ENCODE data around the gene CASKIN1. TPM values are rescaled to one million over a fixed set of nuclear protein-coding genes. Genes with fewer than 3 reads are reported as not detected.

Gene CASKIN1
- total and polyA plus RNA-seq, 4 donors: 0.13 to 0.28 (median 0.15) TPM; not detected in 1

DNA sequence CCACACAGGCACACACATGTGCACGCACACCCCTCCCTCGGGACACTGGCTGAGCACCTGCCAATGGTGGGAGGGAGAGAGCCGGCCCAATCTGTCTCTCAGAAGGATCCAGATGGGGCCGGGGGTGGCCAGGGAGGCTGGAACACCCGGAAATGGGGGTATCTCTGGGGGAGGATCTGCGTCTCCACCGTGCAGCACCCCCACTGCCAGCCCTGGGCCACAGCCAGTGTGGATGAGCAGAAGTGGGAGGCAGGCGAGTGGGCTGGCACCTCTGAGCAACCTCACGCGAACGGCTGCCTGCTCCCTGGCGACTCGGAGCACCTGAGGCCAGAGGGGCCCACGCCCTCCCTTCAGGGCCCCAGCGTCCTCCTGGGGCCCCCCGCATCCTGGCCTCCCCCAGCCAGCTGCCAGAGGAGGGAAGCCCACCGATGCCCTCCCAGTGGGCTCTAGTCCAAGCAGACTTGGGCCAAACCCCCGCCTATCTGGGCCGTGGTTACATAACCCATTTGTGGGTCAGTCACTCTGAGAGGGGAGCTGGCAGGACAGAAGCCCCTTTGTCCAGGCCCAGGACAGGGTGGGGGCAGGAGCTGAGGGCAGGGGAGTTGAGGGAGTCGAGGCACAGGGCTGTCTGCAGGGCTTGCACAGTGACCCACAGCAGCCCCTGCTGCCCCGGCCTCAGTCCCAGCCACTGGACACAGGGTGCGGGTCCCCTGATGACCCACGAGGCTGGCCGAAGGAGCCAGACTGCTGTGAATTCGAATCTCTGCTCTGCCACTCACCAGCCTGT, 5.6 kb downstream of the CASKIN1 start:
- ATAC-seq (ENCODE audit: low FRiP score) (no peak), DNase-seq (no peak)
- intact Hi-C loops (cut with DNase I): no loop called here
- H3K36me3 ChIP-seq (ENCODE audit: control insufficient read depth in 1 of 2, insufficient read depth in 2 of 2, low read length in 1 of 2): no peaks in the 10 kb centered on the region
- no peaks in the 10 kb centered on the region for H3K4me1 ChIP-seq (ENCODE audit: control insufficient read depth in 1 of 2, insufficient read depth in 2 of 2, low read length in 2 of 2)
- no peaks in the 10 kb centered on the region for H3K9me3 ChIP-seq (ENCODE audit: control insufficient read depth, low read length)
- no peaks in the 10 kb centered on the region for H3K27me3 ChIP-seq (ENCODE audit: control insufficient read depth in 1 of 2, insufficient read depth in 2 of 2, low read length in 1 of 2)
- no peak overlapping the region for H3K4me3 ChIP-seq (ENCODE audit: low read length in 2 of 2)
- H3K27ac ChIP-seq (ENCODE audit: low read depth in 1 of 2, low read length in 2 of 2): no peak overlapping the region
- 67 to 76% methylated on average over 24 to 25 of the region's 25 CpGs for WGBS, 2 donors

DNA sequence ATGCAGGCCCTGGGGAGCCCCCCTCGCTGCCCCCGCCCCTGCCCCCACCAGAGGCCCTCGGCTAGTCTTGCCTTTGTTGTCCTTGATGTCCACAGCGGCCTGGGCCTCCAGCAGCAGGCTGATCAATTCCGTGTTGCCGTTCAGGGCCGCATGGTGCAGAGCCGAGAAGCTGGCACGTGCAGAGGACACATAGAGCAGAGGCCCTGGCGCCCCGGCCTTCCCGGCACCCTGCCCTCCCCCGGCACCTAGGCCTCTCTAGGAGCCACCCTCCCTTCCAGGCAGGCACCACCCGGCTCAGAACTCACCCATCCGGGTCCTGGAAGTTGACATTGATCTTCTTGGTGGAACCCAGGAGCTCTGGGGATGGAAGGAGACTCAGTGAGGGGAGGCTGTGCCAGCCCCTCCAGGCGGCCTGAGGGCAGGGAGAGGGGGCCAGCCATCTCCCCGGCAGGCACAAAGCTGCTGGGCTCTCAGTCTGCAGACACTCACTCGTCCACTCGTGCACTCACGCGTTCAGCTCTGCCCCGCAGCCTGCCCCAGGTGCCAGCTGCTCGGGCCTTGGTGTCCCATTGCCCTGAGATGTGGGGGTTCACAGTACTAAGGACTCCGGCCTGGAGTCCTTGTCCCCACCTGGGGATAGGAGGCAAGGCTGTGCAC, 6.3 kb downstream of the CASKIN1 start:
- ATAC-seq (ENCODE audit: low FRiP score) (no peak), DNase-seq (no peak)
- Histone ChIP-seq H3K4me3 (ENCODE audit: low read length in 2 of 2) (no peak overlapping the region), H3K4me1 (ENCODE audit: control insufficient read depth in 1 of 2, insufficient read depth in 2 of 2, low read length in 2 of 2) (no peaks in the 10 kb centered on the region), H3K9me3 (ENCODE audit: control insufficient read depth, low read length) (no peaks in the 10 kb centered on the region), H3K36me3 (ENCODE audit: control insufficient read depth in 1 of 2, insufficient read depth in 2 of 2, low read length in 1 of 2) (no peaks in the 10 kb centered on the region), H3K27ac (ENCODE audit: low read depth in 1 of 2, low read length in 2 of 2) (no peak overlapping the region), H3K27me3 (ENCODE audit: control insufficient read depth in 1 of 2, insufficient read depth in 2 of 2, low read length in 1 of 2) (no peaks in the 10 kb centered on the region)
- intact Hi-C loops (cut with DNase I): no loop called here
- WGBS, 2 donors: 78 to 81% methylated on average over 24 of the region's 24 CpGs

DNA sequence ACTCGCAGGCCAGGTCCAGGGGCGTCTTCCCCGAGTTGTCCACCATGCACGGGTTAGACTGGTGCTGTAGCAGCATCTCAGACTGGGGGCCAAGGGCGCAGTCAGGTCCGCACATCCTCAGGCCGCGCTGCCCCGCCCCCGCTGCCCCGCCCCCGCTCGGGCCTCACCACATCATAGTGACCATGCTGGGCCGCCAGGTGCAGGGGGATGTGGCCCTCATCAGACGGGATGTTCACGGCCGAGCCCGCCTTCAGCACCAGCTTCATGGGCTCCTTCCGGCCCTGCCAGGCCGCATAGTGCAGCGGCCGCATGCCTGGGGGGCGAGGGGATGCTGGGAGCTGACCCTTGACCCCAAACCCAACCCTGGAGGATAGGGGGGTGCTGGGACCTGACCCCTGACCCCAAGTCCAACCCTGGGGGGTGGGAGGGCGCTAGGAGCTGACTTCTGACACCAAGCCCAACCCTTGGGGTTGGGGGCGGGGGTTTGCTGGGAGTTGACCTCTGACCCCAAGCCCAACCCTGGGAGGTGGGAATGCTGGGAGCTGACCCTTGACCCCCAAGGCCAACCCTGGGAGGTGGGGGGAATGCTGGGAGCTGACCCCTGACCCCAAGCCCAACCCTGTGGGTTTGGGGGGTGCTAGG, 7.0 kb downstream of the CASKIN1 start:
- intact Hi-C loops (cut with DNase I): no loop called here
- H3K27me3 ChIP-seq (ENCODE audit: control insufficient read depth in 1 of 2, insufficient read depth in 2 of 2, low read length in 1 of 2): no peaks in the 10 kb centered on the region
- ATAC-seq (ENCODE audit: low FRiP score): no peak
- no peak for DNase-seq
- H3K4me1 ChIP-seq (ENCODE audit: control insufficient read depth in 1 of 2, insufficient read depth in 2 of 2, low read length in 2 of 2): no peaks in the 10 kb centered on the region
- H3K4me3 ChIP-seq (ENCODE audit: low read length in 2 of 2): no peak overlapping the region
- no peak overlapping the region for H3K27ac ChIP-seq (ENCODE audit: low read depth in 1 of 2, low read length in 2 of 2)
- 86 to 88% methylated on average over 25 of the region's 25 CpGs for WGBS, 2 donors
- H3K36me3 ChIP-seq (ENCODE audit: control insufficient read depth in 1 of 2, insufficient read depth in 2 of 2, low read length in 1 of 2): no peaks in the 10 kb centered on the region
- no peaks in the 10 kb centered on the region for H3K9me3 ChIP-seq (ENCODE audit: control insufficient read depth, low read length)

DNA sequence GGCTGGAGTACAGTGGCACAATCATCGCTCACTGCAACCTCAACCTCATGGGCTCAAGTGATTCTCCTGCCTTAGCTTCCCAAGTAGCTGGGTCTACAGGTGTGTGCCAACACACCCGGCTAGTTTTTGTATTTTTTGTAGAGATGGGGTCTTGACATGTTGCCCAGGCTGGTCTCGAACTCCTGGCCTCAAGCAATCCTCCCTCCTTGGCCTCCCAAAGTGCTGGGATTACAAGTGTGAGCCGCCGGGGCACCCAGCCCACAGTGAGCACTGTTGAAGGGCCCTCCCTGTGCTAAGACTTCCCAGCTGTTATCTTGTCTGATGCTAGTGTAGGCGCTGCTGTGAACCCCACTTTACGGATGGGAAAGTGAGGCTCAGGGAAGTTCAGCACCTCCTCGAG, 8.0 kb downstream of the CASKIN1 start:
- Histone ChIP-seq H3K4me1 (ENCODE audit: control insufficient read depth in 1 of 2, insufficient read depth in 2 of 2, low read length in 2 of 2) (no peaks in the 10 kb centered on the region), H3K27ac (ENCODE audit: low read depth in 1 of 2, low read length in 2 of 2) (no peak overlapping the region), H3K27me3 (ENCODE audit: control insufficient read depth in 1 of 2, insufficient read depth in 2 of 2, low read length in 1 of 2) (no peaks in the 10 kb centered on the region), H3K4me3 (ENCODE audit: low read length in 2 of 2) (no peak overlapping the region), H3K9me3 (ENCODE audit: control insufficient read depth, low read length) (no peaks in the 10 kb centered on the region), H3K36me3 (ENCODE audit: control insufficient read depth in 1 of 2, insufficient read depth in 2 of 2, low read length in 1 of 2) (no peaks in the 10 kb centered on the region)
- ATAC-seq (ENCODE audit: low FRiP score): no peak
- intact Hi-C loops (cut with DNase I): no loop called here
- no peak for DNase-seq
- 91 to 94% methylated on average over 8 of the region's 8 CpGs for WGBS, 2 donors

DNA sequence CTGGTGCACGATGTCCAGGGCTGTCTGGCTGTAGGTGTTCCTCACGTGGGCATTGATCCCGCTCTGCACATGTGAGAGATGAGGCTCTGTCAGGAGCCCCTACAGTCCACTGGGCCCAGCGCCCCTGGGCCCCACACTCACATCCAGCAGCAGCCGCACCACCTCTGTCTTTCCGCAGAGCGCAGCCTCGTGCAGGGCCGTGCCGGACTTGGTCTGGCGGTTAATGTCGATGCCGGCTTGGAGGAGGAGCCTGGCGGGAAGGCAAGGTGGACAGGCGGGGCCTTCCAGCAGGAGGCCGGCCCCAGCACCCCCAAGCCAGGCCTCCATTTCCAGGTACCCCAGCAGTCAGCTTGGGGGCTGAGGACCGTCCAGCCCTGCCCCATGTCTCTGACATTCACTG, 9.2 kb downstream of the CASKIN1 start:
- intact Hi-C loops (cut with DNase I): no loop called here
- no peak overlapping the region for H3K27ac ChIP-seq (ENCODE audit: low read depth in 1 of 2, low read length in 2 of 2)
- 82 to 83% methylated on average over 17 of the region's 17 CpGs for WGBS, 2 donors

DNA sequence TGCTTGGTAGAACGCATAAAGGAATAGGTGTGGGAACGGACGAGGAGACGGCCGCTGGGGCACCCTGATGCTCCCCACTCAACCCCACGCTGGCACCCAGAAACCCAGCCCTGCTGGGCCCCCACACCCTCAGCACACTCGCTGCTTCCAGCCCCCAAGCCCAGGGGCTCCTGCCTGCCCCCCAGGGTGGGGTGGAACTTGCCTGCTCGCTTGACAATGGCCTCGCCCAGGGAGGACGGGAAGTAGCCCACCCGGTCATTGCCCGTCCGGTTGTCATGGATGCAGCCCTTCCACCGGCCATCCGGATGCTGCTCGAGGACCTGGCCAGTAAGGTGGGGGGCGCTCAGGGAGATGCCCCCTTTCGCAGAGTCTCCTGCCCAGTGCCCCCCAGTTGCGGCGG, 9.9 kb downstream of the CASKIN1 start:
- Histone ChIP-seq H3K36me3 (ENCODE audit: control insufficient read depth in 1 of 2, insufficient read depth in 2 of 2, low read length in 1 of 2) (no peaks in the 10 kb centered on the region), H3K27me3 (ENCODE audit: control insufficient read depth in 1 of 2, insufficient read depth in 2 of 2, low read length in 1 of 2) (no peaks in the 10 kb centered on the region), H3K9me3 (ENCODE audit: control insufficient read depth, low read length) (no peaks in the 10 kb centered on the region), H3K27ac (ENCODE audit: low read depth in 1 of 2, low read length in 2 of 2) (no peak overlapping the region), H3K4me3 (ENCODE audit: low read length in 2 of 2) (no peak overlapping the region), H3K4me1 (ENCODE audit: control insufficient read depth in 1 of 2, insufficient read depth in 2 of 2, low read length in 2 of 2) (no peaks in the 10 kb centered on the region)
- intact Hi-C loops (cut with DNase I): no loop called here
- ATAC-seq (ENCODE audit: low FRiP score) (no peak), DNase-seq (no peak)
- WGBS, 2 donors: 90 to 91% methylated on average over 19 to 20 of the region's 20 CpGs

More for the DNA sequence above, 9.2 kb downstream of the CASKIN1 start:
- Histone ChIP-seq H3K27me3 (ENCODE audit: control insufficient read depth in 1 of 2, insufficient read depth in 2 of 2, low read length in 1 of 2) (no peaks in the 10 kb centered on the region), H3K4me3 (ENCODE audit: low read length in 2 of 2) (no peak overlapping the region), H3K36me3 (ENCODE audit: control insufficient read depth in 1 of 2, insufficient read depth in 2 of 2, low read length in 1 of 2) (no peaks in the 10 kb centered on the region), H3K4me1 (ENCODE audit: control insufficient read depth in 1 of 2, insufficient read depth in 2 of 2, low read length in 2 of 2) (no peaks in the 10 kb centered on the region), H3K9me3 (ENCODE audit: control insufficient read depth, low read length) (no peaks in the 10 kb centered on the region)
- ATAC-seq (ENCODE audit: low FRiP score) (no peak), DNase-seq (no peak)

DNA sequence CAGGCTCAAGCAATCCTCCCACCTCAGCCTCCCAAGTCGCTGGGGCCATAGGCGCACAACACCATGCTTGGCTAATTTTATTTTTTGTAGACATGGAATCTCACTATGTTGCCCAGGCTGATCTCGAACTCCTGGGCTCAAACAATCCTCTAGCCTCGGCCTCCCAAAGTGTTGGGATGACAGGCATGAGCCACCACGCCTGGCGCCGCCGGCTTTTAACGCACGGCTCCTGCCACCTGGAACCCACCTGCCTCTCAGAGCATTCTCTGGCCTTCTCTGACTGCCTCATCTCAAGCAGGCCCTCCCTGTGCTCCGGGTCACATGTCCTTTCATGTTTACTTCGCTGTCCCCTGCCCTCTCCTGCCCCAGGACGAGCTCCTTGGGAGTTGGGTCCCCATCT, 10.3 kb downstream of the CASKIN1 start:
- 86 to 88% methylated on average over 13 of the region's 13 CpGs for WGBS, 2 donors
- intact Hi-C loops (cut with DNase I): no loop called here
- ATAC-seq (ENCODE audit: low FRiP score) (no peak), DNase-seq (no peak)
- Histone ChIP-seq H3K4me1 (ENCODE audit: control insufficient read depth in 1 of 2, insufficient read depth in 2 of 2, low read length in 2 of 2) (no peaks in the 10 kb centered on the region), H3K36me3 (ENCODE audit: control insufficient read depth in 1 of 2, insufficient read depth in 2 of 2, low read length in 1 of 2) (no peaks in the 10 kb centered on the region), H3K27me3 (ENCODE audit: control insufficient read depth in 1 of 2, insufficient read depth in 2 of 2, low read length in 1 of 2) (no peaks in the 10 kb centered on the region), H3K9me3 (ENCODE audit: control insufficient read depth, low read length) (no peaks in the 10 kb centered on the region), H3K4me3 (ENCODE audit: low read length in 2 of 2) (no peak overlapping the region), H3K27ac (ENCODE audit: low read depth in 1 of 2, low read length in 2 of 2) (no peak overlapping the region)

DNA sequence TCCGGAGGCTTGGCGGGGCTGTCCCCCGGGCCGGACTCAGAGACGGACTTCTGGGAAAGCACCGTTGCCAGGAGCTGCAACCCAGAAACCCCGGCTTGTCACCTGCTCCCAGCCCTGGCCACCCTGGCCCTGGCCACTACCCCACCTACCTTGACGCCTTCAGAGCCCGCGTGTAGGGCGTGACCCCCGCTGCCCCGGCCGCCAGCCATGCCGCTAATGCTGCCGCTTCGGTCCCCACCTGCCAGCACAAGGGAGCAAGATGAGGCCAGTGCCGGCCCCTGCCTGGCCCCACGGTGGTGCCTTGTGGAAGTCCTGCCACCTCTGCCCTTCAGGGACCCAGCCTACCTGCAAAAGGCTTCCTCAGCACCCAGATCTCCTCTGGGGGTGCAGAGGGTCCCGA, 11.4 kb downstream of the CASKIN1 start:
- H3K27me3 ChIP-seq (ENCODE audit: control insufficient read depth in 1 of 2, insufficient read depth in 2 of 2, low read length in 1 of 2): no peaks in the 10 kb centered on the region
- no peak overlapping the region for H3K27ac ChIP-seq (ENCODE audit: low read depth in 1 of 2, low read length in 2 of 2)
- intact Hi-C loops (cut with DNase I): no loop called here
- H3K4me1 ChIP-seq (ENCODE audit: control insufficient read depth in 1 of 2, insufficient read depth in 2 of 2, low read length in 2 of 2): no peaks in the 10 kb centered on the region
- no peaks in the 10 kb centered on the region for H3K9me3 ChIP-seq (ENCODE audit: control insufficient read depth, low read length)
- WGBS, 2 donors: 86% methylated on average over 19 to 20 of the region's 20 CpGs
- ATAC-seq (ENCODE audit: low FRiP score) (no peak), DNase-seq (no peak)
- H3K4me3 ChIP-seq (ENCODE audit: low read length in 2 of 2): no peak overlapping the region
- no peaks in the 10 kb centered on the region for H3K36me3 ChIP-seq (ENCODE audit: control insufficient read depth in 1 of 2, insufficient read depth in 2 of 2, low read length in 1 of 2)

DNA sequence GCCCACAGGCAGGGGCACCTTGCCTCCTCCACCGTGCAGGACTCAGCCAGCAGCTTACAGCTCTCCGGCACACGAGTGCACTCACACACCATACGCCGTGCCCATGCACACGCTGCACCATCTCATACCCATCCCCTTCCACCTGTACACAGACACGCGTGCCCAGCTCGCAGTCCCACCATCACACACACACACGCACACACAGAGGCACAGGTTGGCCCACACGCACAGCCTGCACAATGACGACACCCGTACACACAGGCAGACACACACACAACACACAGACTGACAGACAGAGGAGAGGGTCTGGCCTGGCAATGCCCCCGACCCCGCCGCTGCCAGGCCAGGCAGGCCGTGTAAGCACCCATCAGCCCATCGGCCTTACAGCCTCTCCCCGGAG, 12.1 kb downstream of the CASKIN1 start:
- 85 to 86% methylated on average over 19 of the region's 19 CpGs for WGBS, 2 donors
- Histone ChIP-seq H3K9me3 (ENCODE audit: control insufficient read depth, low read length) (no peaks in the 10 kb centered on the region), H3K4me3 (ENCODE audit: low read length in 2 of 2) (no peak overlapping the region), H3K36me3 (ENCODE audit: control insufficient read depth in 1 of 2, insufficient read depth in 2 of 2, low read length in 1 of 2) (no peaks in the 10 kb centered on the region), H3K27me3 (ENCODE audit: control insufficient read depth in 1 of 2, insufficient read depth in 2 of 2, low read length in 1 of 2) (no peaks in the 10 kb centered on the region), H3K4me1 (ENCODE audit: control insufficient read depth in 1 of 2, insufficient read depth in 2 of 2, low read length in 2 of 2) (no peaks in the 10 kb centered on the region), H3K27ac (ENCODE audit: low read depth in 1 of 2, low read length in 2 of 2) (no peak overlapping the region)
- no peak for DNase-seq
- ATAC-seq (ENCODE audit: low FRiP score): no peak
- intact Hi-C loops (cut with DNase I): no loop called here
